Caco-2 (cell line): ENCODE results near the gene VPS54. TPM values are rescaled to one million over a fixed set of nuclear protein-coding genes. Genes with fewer than 3 reads are reported as not detected.

ENCODE experiments used
- BruUV-seq: library from RNA; stranded (reverse); fragments of 400-500 nt; replicated peaks from 2 replicates; lab custom pipeline; 2021; lab: Mats Ljungman, UMichigan
- CTCF ChIA-PET: fragments of 300-600 bp; sonication (Branson Sonifier 250); formaldehyde crosslinking; loops from one replicate; lab custom pipeline; 2022; ENCODE audit warnings: antibody characterized with exemption; lab: Charles Lee
- POLR2A ChIA-PET: fragments of 300-600 bp; sonication (Branson Sonifier 250); formaldehyde crosslinking; loops from one replicate; lab custom pipeline; 2022; ENCODE audit warnings: antibody characterized with exemption; lab: Charles Lee
- DNase-seq, 2 experiments: peaks; one replicate each; pipeline versions ENCODE4 v3.0.0 to v3.0.0-alpha.2; 2020 to 2022
- H3K27me3 ChIP-seq: replicated peaks from 2 replicates; pipeline ENCODE4 v1.6.0; 2011; ENCODE audit warnings: low read length; ENCODE audit not compliant: control insufficient read depth, insufficient read depth
- H3K36me3 ChIP-seq: 2 replicates; pipeline ENCODE4 v1.5.1; 2011; ENCODE audit warnings: low read length; ENCODE audit not compliant: control insufficient read depth, insufficient read depth
- H3K4me1 ChIP-seq: fragments of 250-450 bp; sonication (Bioruptor Pico); 2 replicates; pipeline ENCODE4 v1.5.1; 2020; ENCODE audit warnings: mild to moderate bottlenecking
- H3K4me3 ChIP-seq: 2 replicates; pipeline ENCODE4 v1.5.1; 2011; ENCODE audit warnings: low read depth, mild to moderate bottlenecking, control low read depth, low read length
- H3K9me3 ChIP-seq: fragments of 250-450 bp; sonication (Bioruptor Pico); 2 replicates; pipeline ENCODE4 v1.5.1; 2020; ENCODE audit warnings: mild to moderate bottlenecking, moderate library complexity
- H3K27ac Mint-ChIP-seq: one replicate; pipeline ENCODE4 v1.8.0; 2022; ENCODE audit warnings: mixed read lengths; ENCODE audit not compliant: unreplicated experiment
- H3K27me3 Mint-ChIP-seq: one replicate; pipeline ENCODE4 v1.8.0; 2022; ENCODE audit warnings: mixed read lengths; ENCODE audit not compliant: insufficient read depth, unreplicated experiment
- H3K36me3 Mint-ChIP-seq: one replicate; pipeline ENCODE4 v1.8.0; 2022; ENCODE audit warnings: mild to moderate bottlenecking, mixed read lengths; ENCODE audit not compliant: insufficient read depth, unreplicated experiment
- H3K4me1 Mint-ChIP-seq: one replicate; pipeline ENCODE4 v1.8.0; 2022; ENCODE audit warnings: low read depth, mixed read lengths; ENCODE audit not compliant: unreplicated experiment
- H3K4me3 Mint-ChIP-seq: one replicate; pipeline ENCODE4 v1.8.0; 2022; ENCODE audit warnings: mild to moderate bottlenecking, moderate library complexity, mixed read lengths; ENCODE audit not compliant: unreplicated experiment
- H3K9me3 Mint-ChIP-seq: one replicate; pipeline ENCODE4 v1.8.0; 2022; ENCODE audit warnings: mixed read lengths; ENCODE audit not compliant: unreplicated experiment
- CTCF ChIP-seq, 2 experiments: fragments of 200-600 bp in 1 of 2; IDR thresholded peaks; 1 replicate in 1 of 2; 2 replicates in 1 of 2; pipeline versions ENCODE4 v1.5.1 to v1.8.0; 2011 to 2022; ENCODE audit warnings: antibody characterized with exemption in 1 of 2, control low read depth in 1 of 2, inconsistent platforms in 1 of 2, low read depth in 1 of 2, low read length in 1 of 2, mild to moderate bottlenecking in 1 of 2, moderate library complexity in 1 of 2; ENCODE audit not compliant: insufficient read depth in 1 of 2, severe bottlenecking in 1 of 2, unreplicated experiment in 1 of 2
- intact Hi-C: fragments of 100-400 bp; cut with micrococcal nuclease; formaldehyde crosslinking; loops from one replicate; pipeline ENCODE4 v1.10.0; 2022; ENCODE audit not compliant: unreplicated experiment
- total RNA-seq: library from RNA; stranded (reverse); gene quantifications from 2 replicates; pipeline ENCODE4 v1.2.3, GENCODE V29; 2022

Gene VPS54
- total RNA-seq, 1 experiment from 2014 or later = 28.5 TPM

- H3K4me3 ChIP-seq = no peak overlapping the region
- Mint-ChIP-seq H3K9me3 (no peaks in the 10 kb centered on the region), H3K27ac (peak overlapping the region; percentile 15), H3K4me1 (peaks cover 48% of the 10 kb centered on the region), H3K36me3 (peaks cover 29% of the 10 kb centered on the region), H3K4me3 (no peak overlapping the region), H3K27me3 (no peaks in the 10 kb centered on the region)
- intact Hi-C loops = no loop called here
- no peak for TF ChIP-seq CTCF (IDR thresholded peaks at IDR 0.05; ENCODE audit: insufficient read depth in 1 of 2, low read depth in 1 of 2, low read length in 1 of 2, severe bottlenecking in 1 of 2, unreplicated experiment in 1 of 2)
- no peak for DNase-seq
- BruUV-seq = no TSS peak
- ChIA-PET CTCF (no interaction called here), POLR2A (interaction anchor here (0.6 to 1.2 kb wide), 2 partner anchors 9 to 10 kb away, joined by 3 read pairs; partner anchors contain the start of gene UGP2)
- peaks cover 43% of the 10 kb centered on the region for H3K4me1 ChIP-seq
- no peaks in the 10 kb centered on the region for H3K36me3 ChIP-seq
- no peaks in the 10 kb centered on the region for H3K9me3 ChIP-seq
- H3K27me3 ChIP-seq = no peaks in the 10 kb centered on the region
Measured at GRCh38 chr2:63851691-63852311, 167.4 kb downstream of the VPS54 start.

DNA sequence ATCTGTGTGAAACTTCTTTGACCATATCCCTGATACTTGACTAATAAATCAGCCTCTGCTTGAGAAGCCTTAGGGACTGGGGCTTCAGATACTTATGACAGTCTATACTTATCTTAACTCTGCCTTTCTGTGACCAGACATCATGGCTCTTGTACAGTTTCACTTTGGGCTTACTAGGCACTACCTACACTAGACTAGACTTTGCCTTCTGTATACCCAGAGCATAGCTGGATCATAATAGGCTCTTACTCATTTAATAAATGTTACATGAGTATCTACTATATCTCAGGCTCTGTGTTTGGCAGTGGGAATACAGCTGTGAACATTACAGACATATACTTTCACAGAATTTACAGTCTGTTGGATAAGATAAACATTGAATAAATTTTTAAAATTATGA is 168.6 kb downstream of the VPS54 start:
- ChIA-PET POLR2A (no interaction called here), CTCF (no interaction called here)

GRCh38 chr2:63850204-63850571 is 169.0 kb downstream of the VPS54 start:
- H3K9me3 Mint-ChIP-seq = no peaks in the 10 kb centered on the region
- peaks cover 25% of the 10 kb centered on the region for H3K36me3 Mint-ChIP-seq
- Histone ChIP-seq H3K27me3 (no peaks in the 10 kb centered on the region), H3K4me1 (peaks cover 56% of the 10 kb centered on the region), H3K36me3 (no peaks in the 10 kb centered on the region), H3K4me3 (no peak overlapping the region), H3K9me3 (no peaks in the 10 kb centered on the region)
- no peak overlapping the region for H3K27ac Mint-ChIP-seq
- TF ChIP-seq CTCF (IDR thresholded peaks at IDR 0.05; ENCODE audit: insufficient read depth in 1 of 2, low read depth in 1 of 2, low read length in 1 of 2, severe bottlenecking in 1 of 2, unreplicated experiment in 1 of 2) = no peak
- intact Hi-C loops = no loop called here
- ChIA-PET CTCF (no interaction called here), POLR2A (no interaction called here)
- no TSS peak for BruUV-seq
- H3K4me3 Mint-ChIP-seq = no peak overlapping the region
- DNase-seq = no peak
- no peaks in the 10 kb centered on the region for H3K27me3 Mint-ChIP-seq
- H3K4me1 Mint-ChIP-seq = peaks cover 61% of the 10 kb centered on the region

More for the DNA sequence above, 168.6 kb downstream of the VPS54 start:
- no peaks in the 10 kb centered on the region for H3K27me3 Mint-ChIP-seq
- no peak for DNase-seq
- no TSS peak for BruUV-seq
- no peaks in the 10 kb centered on the region for H3K9me3 Mint-ChIP-seq
- H3K27ac Mint-ChIP-seq = no peak overlapping the region
- no peaks in the 10 kb centered on the region for H3K27me3 ChIP-seq
- H3K4me1 Mint-ChIP-seq = peaks cover 58% of the 10 kb centered on the region
- peaks cover 53% of the 10 kb centered on the region for H3K4me1 ChIP-seq
- no peaks in the 10 kb centered on the region for H3K36me3 ChIP-seq
- no peak overlapping the region for H3K4me3 ChIP-seq
- no peaks in the 10 kb centered on the region for H3K9me3 ChIP-seq
- H3K36me3 Mint-ChIP-seq = peaks cover 23% of the 10 kb centered on the region
- no peak overlapping the region for H3K4me3 Mint-ChIP-seq
- intact Hi-C loops = no loop called here
- TF ChIP-seq CTCF (IDR thresholded peaks at IDR 0.05; ENCODE audit: insufficient read depth in 1 of 2, low read depth in 1 of 2, low read length in 1 of 2, severe bottlenecking in 1 of 2, unreplicated experiment in 1 of 2) = no peak
